PC-3 (cell line): ENCODE results near the gene CYBA. TPM values are rescaled to one million over a fixed set of nuclear protein-coding genes. Genes with fewer than 3 reads are reported as not detected.

Source experiments
- ATAC-seq: fragments of 200-7000 bp; cut with Tn5 transposase; 2 replicates; pipeline ENCODE4 v1.9.1; 2020; ENCODE audit warnings: mild to moderate bottlenecking, moderate library complexity
- Bru-seq: library from RNA; stranded (reverse); fragments of 400-500 nt; gene quantifications from one replicate; lab custom pipeline; 2021; lab: Mats Ljungman, UMichigan
- BruChase-seq, 2 experiments: library from RNA; stranded (reverse); fragments of 400-500 nt; gene quantifications; one replicate each; lab custom pipeline; 2021; lab: Mats Ljungman, UMichigan
- BruUV-seq: library from RNA; stranded (reverse); fragments of 400-500 nt; replicated peaks from 2 replicates; lab custom pipeline; 2021; lab: Mats Ljungman, UMichigan
- CTCF ChIA-PET: fragments of 300-600 bp; sonication (Branson Sonifier 250); formaldehyde crosslinking; loops from one replicate; lab custom pipeline; 2022; ENCODE audit warnings: antibody characterized with exemption; lab: Charles Lee
- POLR2A ChIA-PET: fragments of 300-600 bp; sonication (Branson Sonifier 250); formaldehyde crosslinking; loops from one replicate; lab custom pipeline; 2022; ENCODE audit warnings: antibody characterized with exemption; ENCODE audit not compliant: unreplicated experiment; lab: Charles Lee
- DNase-seq: peaks from one replicate; pipeline ENCODE4 v3.0.0-alpha.2; 2015
- H2AFZ ChIP-seq: fragments of 300-600 bp; sonication (generic); 2 replicates; pipeline ENCODE4 v1.6.0; 2016; ENCODE audit warnings: antibody characterized with exemption, low read length
- H3F3A ChIP-seq: fragments of 300-600 bp; sonication (generic); one replicate; pipeline ENCODE4 v1.6.0; 2017; ENCODE audit warnings: antibody characterized with exemption, low read length, control low read depth, mild to moderate bottlenecking; ENCODE audit not compliant: unreplicated experiment
- H3K27ac ChIP-seq: fragments of 300-600 bp; sonication (generic); 2 replicates; pipeline ENCODE4 v1.5.1; 2016; ENCODE audit warnings: mild to moderate bottlenecking, low read length
- H3K27me3 ChIP-seq: fragments of 300-600 bp; sonication (generic); 2 replicates; pipeline ENCODE4 v1.6.1; 2016; ENCODE audit warnings: low read length, mixed read lengths
- H3K36me3 ChIP-seq: fragments of 300-600 bp; sonication (generic); 2 replicates; pipeline ENCODE4 v1.6.1; 2016; ENCODE audit warnings: low read depth, mixed run types, low read length, mixed read lengths
- H3K4me1 ChIP-seq: fragments of 300-600 bp; sonication (generic); 2 replicates; pipeline ENCODE4 v1.5.1; 2016; ENCODE audit warnings: low read length; ENCODE audit not compliant: insufficient read depth
- H3K4me2 ChIP-seq: fragments of 300-600 bp; sonication (generic); 2 replicates; pipeline ENCODE4 v1.6.0; 2016; ENCODE audit warnings: low read length
- H3K4me3 ChIP-seq: fragments of 300-600 bp; sonication (generic); 2 replicates; pipeline ENCODE4 v1.5.1; 2016; ENCODE audit warnings: mild to moderate bottlenecking, low read length, mixed read lengths
- H3K79me2 ChIP-seq: fragments of 300-600 bp; sonication (generic); 2 replicates; pipeline ENCODE4 v1.6.1; 2017; ENCODE audit warnings: low read length, mixed read lengths
- H3K9ac ChIP-seq: fragments of 300-600 bp; sonication (generic); 2 replicates; pipeline ENCODE4 v1.6.0; 2016; ENCODE audit warnings: mild to moderate bottlenecking, low read length
- H3K9me2 ChIP-seq: fragments of 300-600 bp; sonication (generic); replicated peaks from 2 replicates; pipeline ENCODE4 v1.6.1; 2016; ENCODE audit warnings: mixed run types, low read length, mixed read lengths
- H3K9me3 ChIP-seq: fragments of 300-600 bp; sonication (generic); 2 replicates; pipeline ENCODE4 v1.6.1; 2016; ENCODE audit warnings: low read length, mixed read lengths
- H4K20me1 ChIP-seq: fragments of 300-600 bp; sonication (generic); 2 replicates; pipeline ENCODE4 v1.6.1; 2016; ENCODE audit warnings: low read length, mixed read lengths
- CTCF ChIP-seq: fragments of 300-600 bp; sonication (generic); conservative IDR thresholded peaks from 2 replicates; pipeline ENCODE4 v1.5.1; 2017; ENCODE audit warnings: antibody characterized with exemption, low read depth, mild to moderate bottlenecking, low read length
- EZH2 ChIP-seq: fragments of 300-600 bp; sonication (generic); IDR thresholded peaks from one replicate; pipeline ENCODE4 v1.6.1; 2017; ENCODE audit warnings: antibody characterized with exemption, mild to moderate bottlenecking, low read length; ENCODE audit not compliant: unreplicated experiment
- EZH2phosphoT487 ChIP-seq: fragments of 300-600 bp; sonication (generic); IDR thresholded peaks from 2 replicates; pipeline ENCODE4 v1.6.1; 2018; ENCODE audit warnings: mild to moderate bottlenecking, antibody characterized with exemption, low read length, borderline replicate concordance
- intact Hi-C: fragments of 100-400 bp; cut with micrococcal nuclease; formaldehyde crosslinking; loops from 2 replicates; pipeline ENCODE4 v1.9.0; 2023
- long read RNA-seq: library from polyadenylated mRNA; unstranded; transcript quantifications from one replicate; pipeline ENCODE4 v2.0.0, GENCODE V29; 2021; ENCODE audit not compliant: unreplicated experiment
- total RNA-seq: library from RNA; depleted of rRNA; stranded (reverse); fragments of >200 nt; gene quantifications from 2 replicates; pipeline ENCODE4 v1.2.3, GENCODE V29; 2014; rRNA removed

The CYBA gene
- total RNA-seq (not detected in 2 replicates), Bru-seq, nascent RNA (percentile 21 among the genes with signal in this experiment), BruChase-seq, experiment 1, labeled RNA remaining after a 6-hour chase (percentile 40 among the genes with signal in this experiment), BruChase-seq, experiment 2, labeled RNA remaining after a 2-hour chase (percentile 42 among the genes with signal in this experiment)
- long read RNA-seq = 0 reads

GRCh38 chr16:88650749-88651275 is at the start of gene CYBA:
TSS of gene CYBA (minus strand) at chr16:88651053. CDS start at chr16:88651013, 40 bp downstream.
- POLR2A ChIA-PET = no interaction called here
- no TSS peak for BruUV-seq

GRCh38 chr16:88700322-88700635 is 49.4 kb upstream of the CYBA start:
- H3K79me2 ChIP-seq = peaks cover 7% of the 10 kb centered on the region
- intact Hi-C loops = no loop called here
- 0 out of 2 replicates have a peak overlapping the region, but pooled peaks have one; percentile 46 for H3K4me2 ChIP-seq
- no peaks in the 10 kb centered on the region for H4K20me1 ChIP-seq
- H3K9me3 ChIP-seq = no peaks in the 10 kb centered on the region
- H3F3A ChIP-seq = no peaks in the 10 kb centered on the region
- no peak for ATAC-seq
- H3K4me3 ChIP-seq = no peak overlapping the region
- no peaks in the 10 kb centered on the region for H3K36me3 ChIP-seq
- POLR2A ChIA-PET = no interaction called here
- H2AFZ ChIP-seq = no peak overlapping the region
- TF ChIP-seq EZH2 (no peak), CTCF (no peak), EZH2phosphoT487 (no peak)
- no peaks in the 10 kb centered on the region for H3K27me3 ChIP-seq
- H3K9ac ChIP-seq = peak overlapping the region; percentile 48; the same call in 1 of the 2 replicates
- CTCF ChIA-PET = no interaction called here
- DNase-seq = no peak
- H3K4me1 ChIP-seq = peaks cover 15% of the 10 kb centered on the region
- H3K9me2 ChIP-seq = no peaks in the 10 kb centered on the region
- BruUV-seq = no TSS peak
- H3K27ac ChIP-seq = no peak overlapping the region

More at GRCh38 chr16:88650749-88651275, at the start of gene CYBA:
- H4K20me1 ChIP-seq = no peaks in the 10 kb centered on the region
- H3K4me2 ChIP-seq = no peak within 1 kb of the TSS
- no peak within 1 kb of the TSS for H3K9ac ChIP-seq
- no peaks in the 10 kb centered on the region for H3F3A ChIP-seq
- H3K79me2 ChIP-seq = no peaks in the 10 kb centered on the region
- H3K9me3 ChIP-seq = no peaks in the 10 kb centered on the region
- CTCF ChIA-PET = no interaction called here
- no peak for ATAC-seq
- DNase-seq = no peak
- H3K27ac ChIP-seq = no peak within 1 kb of the TSS
- intact Hi-C loops = no loop called here
- TF ChIP-seq EZH2 (no peak), EZH2phosphoT487 (no peak), CTCF (no peak)
- no peaks in the 10 kb centered on the region for H3K9me2 ChIP-seq
- H3K4me1 ChIP-seq = no peaks in the 10 kb centered on the region
- no peaks in the 10 kb centered on the region for H3K36me3 ChIP-seq
- H3K4me3 ChIP-seq = no peak within 1 kb of the TSS
- no peaks in the 10 kb centered on the region for H3K27me3 ChIP-seq
- H2AFZ ChIP-seq = no peak within 1 kb of the TSS

GRCh38 chr16:88699180-88699579 is 48.3 kb upstream of the CYBA start:
- H3K4me2 ChIP-seq = no peak overlapping the region
- H4K20me1 ChIP-seq = no peaks in the 10 kb centered on the region
- DNase-seq (no peak), ATAC-seq (no peak)
- H3K27me3 ChIP-seq = no peaks in the 10 kb centered on the region
- no peak overlapping the region for H2AFZ ChIP-seq
- intact Hi-C loops = no loop called here
- ChIA-PET CTCF (no interaction called here), POLR2A (no interaction called here)
- H3K4me1 ChIP-seq = peaks cover 11% of the 10 kb centered on the region
- no peaks in the 10 kb centered on the region for H3F3A ChIP-seq
- no peak overlapping the region for H3K4me3 ChIP-seq
- no TSS peak for BruUV-seq
- H3K9ac ChIP-seq = no peak overlapping the region
- TF ChIP-seq EZH2 (no peak), CTCF (no peak), EZH2phosphoT487 (no peak)
- no peaks in the 10 kb centered on the region for H3K36me3 ChIP-seq
- no peaks in the 10 kb centered on the region for H3K9me3 ChIP-seq
- no peak overlapping the region for H3K27ac ChIP-seq
- H3K9me2 ChIP-seq = no peaks in the 10 kb centered on the region
- no peaks in the 10 kb centered on the region; the same call in 1 of the 2 replicates for H3K79me2 ChIP-seq
